ENCODE data around the gene MAD1L1.
"Not testable (repeated sequence)": the region's sequence is repeated elsewhere in the genome, so short reads cannot be mapped to it uniquely, and the experiment has no call there.

The MAD1L1 gene

GRCh38 chr7:1842321-1843221, 390.2 kb downstream of the MAD1L1 start:
- H3K36me3 ChIP-seq (ENCODE audit: control insufficient read depth in 4 of 4, insufficient read depth in 4 of 4, low read length in 3 of 4): peaks cover 0 to 30% (median 3%) of the 10 kb centered on the region in 4 experiments
- no peak overlapping the region for H3K27ac ChIP-seq (ENCODE audit: insufficient read depth in 1 of 2, low read depth in 1 of 2, low read length in 2 of 2, poor library complexity in 1 of 2, severe bottlenecking in 2 of 2)
- WGBS (ENCODE audit: insufficient coverage): 94% methylated on average over 28 of the region's 31 CpGs

GRCh38 chr7:1841286-1842021, 391.3 kb downstream of the MAD1L1 start:
- POLR2A ChIA-PET; H3K27ac ChIP-seq (ENCODE audit: insufficient read depth in 1 of 2, low read depth in 1 of 2, low read length in 2 of 2, poor library complexity in 1 of 2, severe bottlenecking in 2 of 2); H3K9me3 ChIP-seq (ENCODE audit: control extremely low read depth in 1 of 5, control insufficient read depth in 4 of 5, insufficient read depth in 2 of 5, low read depth in 1 of 5, low read length in 4 of 5); DNase-seq; H3K27me3 ChIP-seq (replicated peaks in 2 of 5; ENCODE audit: control insufficient read depth in 4 of 5, insufficient read depth in 5 of 5, low read length in 4 of 5); CTCF ChIA-PET; H3K4me3 ChIP-seq (ENCODE audit: control insufficient read depth in 1 of 7, extremely low read depth in 1 of 7, insufficient read depth in 4 of 7, low read depth in 2 of 7, low read length in 6 of 7): not testable (repeated sequence)
- WGBS (ENCODE audit: insufficient coverage): 88% methylated on average over 26 of the region's 40 CpGs
- H3K36me3 ChIP-seq (ENCODE audit: control insufficient read depth in 4 of 4, insufficient read depth in 4 of 4, low read length in 3 of 4): peaks cover 0 to 20% (median 3%) of the 10 kb centered on the region in 4 experiments
- H3K4me1 ChIP-seq (ENCODE audit: control extremely low read depth in 1 of 4, control insufficient read depth in 4 of 4, insufficient read depth in 4 of 4, low read length in 3 of 4): peaks cover 0 to 16% (median 7%) of the 10 kb centered on the region in 4 experiments

More at GRCh38 chr7:1842321-1843221, 390.2 kb downstream of the MAD1L1 start:
- peaks cover 0 to 16% (median 7%) of the 10 kb centered on the region in 4 experiments for H3K4me1 ChIP-seq (ENCODE audit: control extremely low read depth in 1 of 4, control insufficient read depth in 4 of 4, insufficient read depth in 4 of 4, low read length in 3 of 4)
- DNase-seq: no peak
- ChIA-PET CTCF (interaction anchor here (1.2 kb wide), 1 partner anchor 35 kb away, joined by 3 read pairs; no protein-coding TSS in a partner anchor), POLR2A (no interaction called here)
- no peaks in the 10 kb centered on the region for H3K9me3 ChIP-seq (ENCODE audit: control extremely low read depth in 1 of 5, control insufficient read depth in 4 of 5, insufficient read depth in 2 of 5, low read depth in 1 of 5, low read length in 4 of 5)
- no peak overlapping the region for H3K4me3 ChIP-seq (ENCODE audit: control insufficient read depth in 1 of 7, extremely low read depth in 1 of 7, insufficient read depth in 4 of 7, low read depth in 2 of 7, low read length in 6 of 7)
- H3K27me3 ChIP-seq (replicated peaks in 2 of 5; ENCODE audit: control insufficient read depth in 4 of 5, insufficient read depth in 5 of 5, low read length in 4 of 5): no peaks in the 10 kb centered on the region

- 100% methylated on average over 3 of the region's 18 CpGs for WGBS (ENCODE audit: insufficient coverage)
- H3K4me3 ChIP-seq (ENCODE audit: control insufficient read depth in 1 of 7, extremely low read depth in 1 of 7, insufficient read depth in 4 of 7, low read depth in 2 of 7, low read length in 6 of 7); H3K9me3 ChIP-seq (ENCODE audit: control extremely low read depth in 1 of 5, control insufficient read depth in 4 of 5, insufficient read depth in 2 of 5, low read depth in 1 of 5, low read length in 4 of 5); POLR2A ChIA-PET; H3K27ac ChIP-seq (ENCODE audit: insufficient read depth in 1 of 2, low read depth in 1 of 2, low read length in 2 of 2, poor library complexity in 1 of 2, severe bottlenecking in 2 of 2); DNase-seq; H3K27me3 ChIP-seq (replicated peaks in 2 of 5; ENCODE audit: control insufficient read depth in 4 of 5, insufficient read depth in 5 of 5, low read length in 4 of 5); CTCF ChIA-PET: not testable (repeated sequence)
- Histone ChIP-seq H3K4me1 (ENCODE audit: control extremely low read depth in 1 of 4, control insufficient read depth in 4 of 4, insufficient read depth in 4 of 4, low read length in 3 of 4) (peaks cover 0 to 16% (median 7%) of the 10 kb centered on the region in 4 experiments), H3K36me3 (ENCODE audit: control insufficient read depth in 4 of 4, insufficient read depth in 4 of 4, low read length in 3 of 4) (peaks cover 0 to 14% (median 3%) of the 10 kb centered on the region in 4 experiments)
These were observed 392.0 kb downstream of the MAD1L1 start for GRCh38 chr7:1840744-1841143.

- POLR2A ChIA-PET: no interaction called here
- Histone ChIP-seq H3K4me1 (ENCODE audit: control extremely low read depth in 1 of 4, control insufficient read depth in 4 of 4, insufficient read depth in 4 of 4, low read length in 3 of 4) (peaks cover 0 to 15% (median 6%) of the 10 kb centered on the region in 4 experiments), H3K36me3 (ENCODE audit: control insufficient read depth in 4 of 4, insufficient read depth in 4 of 4, low read length in 3 of 4) (peaks cover 0 to 8% (median 4%) of the 10 kb centered on the region in 4 experiments), H3K4me3 (ENCODE audit: control insufficient read depth in 1 of 7, extremely low read depth in 1 of 7, insufficient read depth in 4 of 7, low read depth in 2 of 7, low read length in 6 of 7) (no peak overlapping the region), H3K27me3 (replicated peaks in 2 of 5; ENCODE audit: control insufficient read depth in 4 of 5, insufficient read depth in 5 of 5, low read length in 4 of 5) (no peaks in the 10 kb centered on the region), H3K27ac (ENCODE audit: insufficient read depth in 1 of 2, low read depth in 1 of 2, low read length in 2 of 2, poor library complexity in 1 of 2, severe bottlenecking in 2 of 2) (no peak overlapping the region), H3K9me3 (ENCODE audit: control extremely low read depth in 1 of 5, control insufficient read depth in 4 of 5, insufficient read depth in 2 of 5, low read depth in 1 of 5, low read length in 4 of 5) (peaks cover 0 to 3% (median 0%) of the 10 kb centered on the region in 5 experiments)
- DNase-seq: no peak
- CTCF ChIA-PET: no interaction called here
- WGBS (ENCODE audit: insufficient coverage): 94% methylated on average over 12 of the region's 14 CpGs
These were observed 393.0 kb downstream of the MAD1L1 start for GRCh38 chr7:1839701-1840100.

- DNase-seq, CTCF ChIA-PET: not testable (repeated sequence)
These were observed 393.7 kb downstream of the MAD1L1 start for GRCh38 chr7:1838911-1839531.

GRCh38 chr7:1838544-1838872, 394.2 kb downstream of the MAD1L1 start:
- WGBS (ENCODE audit: insufficient coverage): 93% methylated on average over 5 of the region's 13 CpGs
- H3K27ac ChIP-seq (ENCODE audit: insufficient read depth in 1 of 2, low read depth in 1 of 2, low read length in 2 of 2, poor library complexity in 1 of 2, severe bottlenecking in 2 of 2); H3K4me1 ChIP-seq (ENCODE audit: control extremely low read depth in 1 of 4, control insufficient read depth in 4 of 4, insufficient read depth in 4 of 4, low read length in 3 of 4); DNase-seq; H3K27me3 ChIP-seq (replicated peaks in 2 of 5; ENCODE audit: control insufficient read depth in 4 of 5, insufficient read depth in 5 of 5, low read length in 4 of 5); H3K9me3 ChIP-seq (ENCODE audit: control extremely low read depth in 1 of 5, control insufficient read depth in 4 of 5, insufficient read depth in 2 of 5, low read depth in 1 of 5, low read length in 4 of 5); H3K36me3 ChIP-seq (ENCODE audit: control insufficient read depth in 4 of 4, insufficient read depth in 4 of 4, low read length in 3 of 4); H3K4me3 ChIP-seq (ENCODE audit: control insufficient read depth in 1 of 7, extremely low read depth in 1 of 7, insufficient read depth in 4 of 7, low read depth in 2 of 7, low read length in 6 of 7); POLR2A ChIA-PET: not testable (repeated sequence)
- CTCF ChIA-PET: interaction anchor here (1.1 kb wide), 1 partner anchor 15 kb away, joined by 3 read pairs; no protein-coding TSS in a partner anchor

More at GRCh38 chr7:1838911-1839531, 393.7 kb downstream of the MAD1L1 start:
- H3K27ac ChIP-seq (ENCODE audit: insufficient read depth in 1 of 2, low read depth in 1 of 2, low read length in 2 of 2, poor library complexity in 1 of 2, severe bottlenecking in 2 of 2); H3K4me3 ChIP-seq (ENCODE audit: control insufficient read depth in 1 of 7, extremely low read depth in 1 of 7, insufficient read depth in 4 of 7, low read depth in 2 of 7, low read length in 6 of 7); H3K4me1 ChIP-seq (ENCODE audit: control extremely low read depth in 1 of 4, control insufficient read depth in 4 of 4, insufficient read depth in 4 of 4, low read length in 3 of 4); H3K27me3 ChIP-seq (replicated peaks in 2 of 5; ENCODE audit: control insufficient read depth in 4 of 5, insufficient read depth in 5 of 5, low read length in 4 of 5); H3K9me3 ChIP-seq (ENCODE audit: control extremely low read depth in 1 of 5, control insufficient read depth in 4 of 5, insufficient read depth in 2 of 5, low read depth in 1 of 5, low read length in 4 of 5); H3K36me3 ChIP-seq (ENCODE audit: control insufficient read depth in 4 of 4, insufficient read depth in 4 of 4, low read length in 3 of 4); POLR2A ChIA-PET: not testable (repeated sequence)
- 95% methylated on average over 14 of the region's 21 CpGs for WGBS (ENCODE audit: insufficient coverage)

Measured in common myeloid progenitor, CD34-positive (primary cell).